GM12801 (cell line): ENCODE data around the gene HERC2.

Experiments
- CTCF ChIP-seq: IDR thresholded peaks from one replicate; pipeline ENCODE4 v1.5.1; 2011; ENCODE audit warnings: control low read depth; ENCODE audit not compliant: insufficient read length; ENCODE audit errors: extremely low read depth

Gene HERC2

GRCh38 chr15:28273873-28274610, 47.9 kb downstream of the HERC2 start:
- TF ChIP-seq CTCF = no peak

- no peak for TF ChIP-seq CTCF
These were observed 48.5 kb downstream of the HERC2 start for GRCh38 chr15:28273468-28273867.

- TF ChIP-seq CTCF = no peak
These were observed 49.4 kb downstream of the HERC2 start for GRCh38 chr15:28272587-28272986.

GRCh38 chr15:28271697-28272260, 50.2 kb downstream of the HERC2 start:
- TF ChIP-seq CTCF = no peak

- no peak for TF ChIP-seq CTCF
These were observed 52.9 kb downstream of the HERC2 start for GRCh38 chr15:28269097-28269496.

- no peak for TF ChIP-seq CTCF
These were observed 54.3 kb downstream of the HERC2 start for GRCh38 chr15:28267727-28268126.

GRCh38 chr15:28265334-28266019, 56.5 kb downstream of the HERC2 start:
- TF ChIP-seq CTCF = no peak
